ENCODE results near the gene BCL2L1. TPM values are rescaled to one million over a fixed set of nuclear protein-coding genes. Genes with fewer than 3 reads are reported as not detected.

The BCL2L1 gene
- total and polyA plus RNA-seq, 2 donors (not counting 3 experiments of a cell fraction or from before 2014, with no cell fraction given), result 78.0 to 101 TPM

- FAIRE-seq (no peak), DNase-seq (ENCODE audit: low read depth, low spot score) (no peak)
- H2AFZ ChIP-seq (ENCODE audit: low read depth, low read length), result no peak overlapping the region
- ChIA-PET POLR2A (no interaction called here), CTCF (interaction anchor here (0.7 to 1.3 kb wide), 3 partner anchors 12 to 145 kb away, joined by 3 to 4 read pairs (median 3); no protein-coding TSS in a partner anchor)
- intact Hi-C loops (cut with micrococcal nuclease), result loop anchor here (5.0 kb wide), 1 partner anchor 958 kb away; no protein-coding TSS in a partner anchor
- dilution Hi-C loops (cut with MboI; ENCODE audit: extremely low pct_ligation_motif_present, low sequenced_read_pairs), result no loop called here
- peaks cover 0 to 2% of the 10 kb centered on the region in 2 experiments for H3K36me3 ChIP-seq (ENCODE audit: control insufficient read depth in 2 of 2, extremely low read depth in 1 of 2, insufficient read depth in 2 of 2, low read length in 2 of 2)
- H3K9me1 ChIP-seq (replicated peaks; ENCODE audit: control insufficient read depth, extremely low read depth, insufficient read depth, low read length), result no peaks in the 10 kb centered on the region
- no peak overlapping the region for H3K27ac ChIP-seq (ENCODE audit: insufficient read depth, low read depth, low read length)
- H3K9ac ChIP-seq (replicated peaks; ENCODE audit: extremely low read depth, insufficient read depth, low read length), result no peak overlapping the region
- BruUV-seq (replicated peaks), result no TSS peak
- no peaks in the 10 kb centered on the region for H3K9me3 ChIP-seq (replicated peaks; ENCODE audit: control insufficient read depth, insufficient read depth, low read length)
- peaks cover 96% of the 10 kb centered on the region for H3K79me2 ChIP-seq (ENCODE audit: control insufficient read depth, insufficient read depth, low read length)
- H3K27me3 ChIP-seq (ENCODE audit: control insufficient read depth in 2 of 2, insufficient read depth in 2 of 2, low read length in 2 of 2), result no peaks in the 10 kb centered on the region
- peaks cover 4% of the 10 kb centered on the region for H3K4me1 ChIP-seq (ENCODE audit: control insufficient read depth, extremely low read depth, insufficient read depth, low read length)
- no peaks in the 10 kb centered on the region for H4K20me1 ChIP-seq (replicated peaks; ENCODE audit: control insufficient read depth, extremely low read depth, insufficient read depth, low read length)
- no peak for TF ChIP-seq CTCF (IDR thresholded peaks at IDR 0.05; ENCODE audit: extremely low read depth in 1 of 2, insufficient read depth in 1 of 2, low read depth in 1 of 2, low read length in 2 of 2)
- TF ChIP-seq POLR2A (IDR thresholded peaks at IDR 0.05; ENCODE audit: low read depth, low read length), result no peak
- no peak for TF ChIP-seq POLR2AphosphoS5 (IDR thresholded peaks at IDR 0.05; ENCODE audit: insufficient read depth, low read depth, low read length)
- TF ChIP-seq GATA2 (IDR thresholded peaks at IDR 0.05; ENCODE audit: insufficient read depth, insufficient read length, low read depth, low read length), result no peak
- TF ChIP-seq JUN (IDR thresholded peaks at IDR 0.05; ENCODE audit: borderline replicate concordance, insufficient read depth, insufficient read length, low read depth), result no peak
- no peak for TF ChIP-seq MAX (IDR thresholded peaks at IDR 0.05; ENCODE audit: insufficient read depth, insufficient read length)
- no peak overlapping the region for H3K4me3 ChIP-seq (replicated peaks in 1 of 3; ENCODE audit: insufficient read depth in 1 of 3, low read depth in 1 of 3, low read length in 3 of 3)
- no peak overlapping the region for H3K4me2 ChIP-seq (ENCODE audit: insufficient read depth, low read length)
Observed at GRCh38 chr20:31749223-31749622, 26.6 kb upstream of the BCL2L1 start.

Data from endothelial cell of umbilical vein (primary cell).